ENCODE measurements around the gene C19orf85. TPM values are rescaled to one million over a fixed set of nuclear protein-coding genes. Genes with fewer than 3 reads are reported as not detected.

The C19orf85 gene
- total and polyA plus RNA-seq, 12 donors = not detected

DNA sequence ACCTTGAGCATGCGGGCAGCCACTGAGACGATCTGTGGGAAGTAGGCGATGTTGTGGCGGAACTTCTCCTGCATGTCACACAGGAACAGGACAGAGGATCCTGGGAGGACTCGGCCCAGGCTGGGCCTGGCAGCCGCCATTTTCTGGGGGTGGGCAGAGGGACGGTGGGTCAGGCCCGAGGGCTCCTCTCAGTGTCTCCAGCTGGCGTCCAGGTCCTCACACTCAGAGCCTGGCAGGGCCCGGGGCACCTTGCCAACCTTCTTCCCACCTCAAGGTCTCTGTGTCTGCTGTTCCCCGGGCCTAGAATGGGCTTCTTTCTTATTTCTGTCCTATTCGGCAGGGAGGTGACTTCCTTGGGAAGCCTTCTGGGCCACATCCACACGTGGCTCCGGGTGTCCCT lies 8.2 kb downstream of the C19orf85 start:
- Histone ChIP-seq H3K9me3 (no peaks in the 10 kb centered on the region), H3K36me3 (peaks cover 0 to 19% (median 0%) of the 10 kb centered on the region in 9 donors), H3K27me3 (peaks cover 12 to 21% (median 17%) of the 10 kb centered on the region in 7 donors), H3K27ac (no peak overlapping the region), H3K4me3 (no peak overlapping the region), H3K4me1 (peaks cover 7 to 32% (median 27%) of the 10 kb centered on the region in 9 donors)
- 90 to 91% methylated on average over 11 to 14 of the region's 14 CpGs for WGBS, 2 donors
- no peak for ATAC-seq
- TF ChIP-seq, protein P1, sequence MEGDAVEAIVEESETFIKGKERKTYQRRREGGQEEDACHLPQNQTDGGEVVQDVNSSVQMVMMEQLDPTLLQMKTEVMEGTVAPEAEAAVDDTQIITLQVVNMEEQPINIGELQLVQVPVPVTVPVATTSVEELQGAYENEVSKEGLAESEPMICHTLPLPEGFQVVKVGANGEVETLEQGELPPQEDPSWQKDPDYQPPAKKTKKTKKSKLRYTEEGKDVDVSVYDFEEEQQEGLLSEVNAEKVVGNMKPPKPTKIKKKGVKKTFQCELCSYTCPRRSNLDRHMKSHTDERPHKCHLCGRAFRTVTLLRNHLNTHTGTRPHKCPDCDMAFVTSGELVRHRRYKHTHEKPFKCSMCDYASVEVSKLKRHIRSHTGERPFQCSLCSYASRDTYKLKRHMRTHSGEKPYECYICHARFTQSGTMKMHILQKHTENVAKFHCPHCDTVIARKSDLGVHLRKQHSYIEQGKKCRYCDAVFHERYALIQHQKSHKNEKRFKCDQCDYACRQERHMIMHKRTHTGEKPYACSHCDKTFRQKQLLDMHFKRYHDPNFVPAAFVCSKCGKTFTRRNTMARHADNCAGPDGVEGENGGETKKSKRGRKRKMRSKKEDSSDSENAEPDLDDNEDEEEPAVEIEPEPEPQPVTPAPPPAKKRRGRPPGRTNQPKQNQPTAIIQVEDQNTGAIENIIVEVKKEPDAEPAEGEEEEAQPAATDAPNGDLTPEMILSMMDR (IDR thresholded peaks at IDR 0.05) = no peak
- DNase-seq = no peak
- intact Hi-C loops (cut with DNase I) = loop anchor here in 1 of 10 donors (10.0 kb wide), 1 partner anchor 322 kb away; no protein-coding TSS in a partner anchor

DNA sequence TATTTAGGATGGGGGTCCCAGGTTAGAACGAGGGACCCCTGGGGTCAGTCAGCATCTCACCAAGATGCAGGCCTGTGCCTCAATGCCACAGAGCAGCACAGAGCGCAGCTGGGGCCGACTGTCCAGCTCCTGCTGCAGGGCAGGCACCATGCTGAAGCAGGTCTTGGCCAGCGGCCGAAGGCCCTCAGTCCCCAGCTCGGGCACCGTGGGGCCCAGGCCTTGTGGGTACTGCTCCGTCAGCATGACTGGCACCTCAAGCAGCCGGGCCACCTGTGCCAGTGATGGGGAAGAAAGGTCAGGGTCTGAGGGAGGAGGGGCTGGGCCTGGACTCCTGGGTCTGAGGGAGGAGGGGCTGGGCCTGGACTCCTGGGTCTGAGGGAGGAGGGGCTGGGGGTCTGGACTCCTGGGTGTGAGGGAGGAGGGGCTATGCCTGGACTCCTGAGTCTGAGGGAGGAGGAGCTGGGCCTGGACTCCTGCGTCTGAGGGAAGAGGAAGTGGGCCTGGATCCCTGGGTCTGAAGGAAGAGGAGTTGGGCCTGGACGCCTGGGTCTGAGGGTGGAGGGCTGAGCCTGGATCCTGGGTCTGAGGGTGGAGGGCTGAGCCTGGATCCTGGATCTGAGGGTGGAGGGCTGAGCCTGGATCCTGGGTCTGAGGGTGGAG lies 8.8 kb downstream of the C19orf85 start:
- DNase-seq (no peak), ATAC-seq (no peak)
- no peaks in the 10 kb centered on the region for H3K9me3 ChIP-seq
- peaks cover 8 to 28% (median 21%) of the 10 kb centered on the region in 9 donors for H3K4me1 ChIP-seq
- H3K36me3 ChIP-seq = peaks cover 0 to 19% (median 0%) of the 10 kb centered on the region in 9 donors
- WGBS, 2 donors = 91 to 92% methylated on average over 11 of the region's 11 CpGs
- no peak overlapping the region for H3K27ac ChIP-seq
- no peak overlapping the region for H3K4me3 ChIP-seq
- intact Hi-C loops (cut with DNase I) = loop anchor here in 1 of 10 donors (10.0 kb wide), 1 partner anchor 321 kb away; no protein-coding TSS in a partner anchor
- H3K27me3 ChIP-seq = peaks cover 12 to 27% (median 23%) of the 10 kb centered on the region in 7 donors
- TF ChIP-seq, protein P1 (IDR thresholded peaks at IDR 0.05) = no peak

DNA sequence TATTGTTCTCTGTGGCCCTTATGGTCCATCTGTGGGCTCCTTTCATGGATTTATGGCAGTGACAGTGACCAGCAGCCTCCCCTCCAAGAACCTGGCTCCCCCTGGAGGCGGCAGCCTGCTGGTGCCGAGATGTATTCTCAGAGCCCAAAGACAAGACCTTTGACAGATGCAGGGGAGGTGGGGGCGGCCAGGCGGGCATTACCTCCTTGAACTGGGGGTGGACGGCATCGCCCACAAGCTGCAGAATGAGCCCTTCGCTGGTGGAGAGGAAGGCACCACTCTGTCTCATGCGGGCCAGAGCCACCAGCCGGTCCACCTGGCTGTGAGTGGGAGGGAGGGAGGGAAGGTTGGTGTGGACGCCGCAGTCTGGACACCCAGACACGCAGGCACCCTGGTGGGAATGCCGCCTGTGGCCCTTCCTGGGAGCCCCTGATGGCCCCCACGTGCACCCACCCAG lies 9.7 kb downstream of the C19orf85 start:
- no peak overlapping the region for H3K4me3 ChIP-seq
- intact Hi-C loops (cut with DNase I) = loop anchor here in 1 of 10 donors (10.0 kb wide), 1 partner anchor 320 kb away; no protein-coding TSS in a partner anchor
- TF ChIP-seq, protein P1 (IDR thresholded peaks at IDR 0.05) = peak in 8 of 9 donors; percentile 25 to 60 (median 52)
- H3K36me3 ChIP-seq = peaks cover 0 to 19% (median 0%) of the 10 kb centered on the region in 9 donors
- peaks cover 7 to 19% (median 12%) of the 10 kb centered on the region in 9 donors for H3K4me1 ChIP-seq
- no peak overlapping the region for H3K27ac ChIP-seq
- ATAC-seq (peak in 1 of 8 donors; percentile 36), DNase-seq (peak in 1 of 2 donors; percentile 43)
- 77 to 78% methylated on average over 14 of the region's 14 CpGs for whole genome bisulfite sequencing, 2 donors
- H3K9me3 ChIP-seq = no peaks in the 10 kb centered on the region
- H3K27me3 ChIP-seq = peaks cover 13 to 29% (median 23%) of the 10 kb centered on the region in 7 donors

DNA sequence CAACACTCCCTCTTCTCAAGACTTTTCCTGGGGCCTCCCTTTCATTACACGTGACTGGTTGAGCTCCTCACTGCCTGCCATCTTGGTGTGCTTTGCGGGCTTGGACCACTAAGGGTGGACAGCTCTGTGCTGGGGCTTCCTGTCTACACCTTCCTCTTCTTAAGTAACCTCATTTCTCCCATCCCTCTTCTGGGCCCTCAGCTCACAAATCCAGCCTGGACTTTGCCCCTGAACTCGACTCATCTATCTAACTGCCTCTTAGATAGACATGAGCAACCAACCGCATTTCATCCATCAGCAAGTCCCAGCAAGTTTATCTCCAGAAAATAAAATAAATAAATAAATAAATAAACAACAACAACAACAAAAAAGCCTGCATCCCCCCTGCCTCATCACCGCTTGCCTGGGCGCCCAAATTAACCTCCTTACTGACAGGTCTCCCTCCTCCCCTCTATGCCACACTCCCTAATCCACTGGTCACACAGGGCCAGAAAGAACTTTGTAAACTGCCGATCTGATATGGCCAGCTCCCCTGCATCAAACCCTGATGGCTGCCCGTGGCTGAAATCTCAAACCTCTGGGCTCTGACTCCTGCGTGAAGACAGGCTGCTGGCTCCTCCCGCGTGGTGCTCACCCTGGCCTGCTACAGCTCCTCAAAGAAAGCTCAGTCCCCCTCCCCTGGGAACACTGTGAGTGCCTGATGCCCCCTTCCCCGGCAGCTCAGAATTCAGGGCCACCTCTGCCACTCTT lies 10.9 kb downstream of the C19orf85 start:
- peaks cover 4 to 14% (median 11%) of the 10 kb centered on the region in 9 donors for H3K4me1 ChIP-seq
- TF ChIP-seq, protein P1 (IDR thresholded peaks at IDR 0.05) = no peak
- intact Hi-C loops (cut with DNase I) = loop anchor here in 1 of 10 donors (10.0 kb wide), 1 partner anchor 319 kb away; no protein-coding TSS in a partner anchor
- no peak for ATAC-seq
- WGBS, 2 donors = 92 to 93% methylated on average over 12 of the region's 12 CpGs
- H3K27me3 ChIP-seq = peaks cover 17 to 37% (median 30%) of the 10 kb centered on the region in 7 donors
- no peak for DNase-seq
- H3K36me3 ChIP-seq = peaks cover 0 to 19% (median 0%) of the 10 kb centered on the region in 9 donors
- no peak overlapping the region for H3K27ac ChIP-seq
- no peaks in the 10 kb centered on the region for H3K9me3 ChIP-seq
- H3K4me3 ChIP-seq = no peak overlapping the region

Data from heart right ventricle (tissue), 16 donors.